Ascending aorta (tissue), 2 donors: ENCODE results near the gene LRCH2. TPM values are rescaled to one million over a fixed set of nuclear protein-coding genes. Genes with fewer than 3 reads are reported as not detected.
"Not testable (repeated sequence)": the region's sequence is repeated elsewhere in the genome, so short reads cannot be mapped to it uniquely, and the experiment has no call there.

ENCODE experiments used
- DNase-seq, 2 donors: peaks; one replicate each; pipeline ENCODE4 v3.0.0-alpha.2; 2019; ENCODE audit warnings: low spot score in 2 of 2
- H3K27ac ChIP-seq, 2 donors: fragments of 200-600 bp; sonication (generic); one replicate each; pipeline ENCODE4 v1.5.1; 2016 to 2017; ENCODE audit warnings: mild to moderate bottlenecking in 1 of 2
- H3K27me3 ChIP-seq: fragments of 200-600 bp; sonication (generic); one replicate; pipeline ENCODE4 v1.5.1; 2017
- H3K36me3 ChIP-seq, 2 donors: fragments of 200-600 bp; sonication (generic); one replicate each; pipeline ENCODE4 v1.5.1; 2016
- H3K4me1 ChIP-seq, 2 donors: fragments of 200-600 bp; sonication (generic); one replicate each; pipeline ENCODE4 v1.5.1; 2016 to 2017; ENCODE audit warnings: mild to moderate bottlenecking in 1 of 2
- H3K4me3 ChIP-seq, 2 donors: fragments of 200-600 bp; sonication (generic); one replicate each; pipeline ENCODE4 v1.5.1; 2016 to 2017; ENCODE audit warnings: mild to moderate bottlenecking in 1 of 2
- H3K9me3 ChIP-seq, 2 donors: fragments of 200-600 bp; sonication (generic); one replicate each; pipeline ENCODE4 v1.5.1; 2016
- intact Hi-C: fragments of 100-400 bp; cut with DNase I; formaldehyde crosslinking; loops from one replicate; pipeline ENCODE4 v1.15.1; 2023
- total RNA-seq: library from RNA; depleted of rRNA; stranded (reverse); fragments of >200 nt; gene quantifications from one replicate; pipeline ENCODE4 v1.1.0, GENCODE V29; 2016
- TF ChIP-seq, protein P1 (sequence below), 3 experiments: fragments of 200-600 bp in 2 of 3; fragments of 450-650 bp in 1 of 3; sonication (generic) in 2 of 3; IDR thresholded peaks; one replicate each; pipeline ENCODE4 v1.5.1; 2016 to 2019; ENCODE audit warnings: antibody characterized with exemption in 3 of 3, mild to moderate bottlenecking in 1 of 3, moderate library complexity in 1 of 3

Gene LRCH2
- total RNA-seq, 1 donor from 2014 or later, result 5.2 TPM

DNA sequence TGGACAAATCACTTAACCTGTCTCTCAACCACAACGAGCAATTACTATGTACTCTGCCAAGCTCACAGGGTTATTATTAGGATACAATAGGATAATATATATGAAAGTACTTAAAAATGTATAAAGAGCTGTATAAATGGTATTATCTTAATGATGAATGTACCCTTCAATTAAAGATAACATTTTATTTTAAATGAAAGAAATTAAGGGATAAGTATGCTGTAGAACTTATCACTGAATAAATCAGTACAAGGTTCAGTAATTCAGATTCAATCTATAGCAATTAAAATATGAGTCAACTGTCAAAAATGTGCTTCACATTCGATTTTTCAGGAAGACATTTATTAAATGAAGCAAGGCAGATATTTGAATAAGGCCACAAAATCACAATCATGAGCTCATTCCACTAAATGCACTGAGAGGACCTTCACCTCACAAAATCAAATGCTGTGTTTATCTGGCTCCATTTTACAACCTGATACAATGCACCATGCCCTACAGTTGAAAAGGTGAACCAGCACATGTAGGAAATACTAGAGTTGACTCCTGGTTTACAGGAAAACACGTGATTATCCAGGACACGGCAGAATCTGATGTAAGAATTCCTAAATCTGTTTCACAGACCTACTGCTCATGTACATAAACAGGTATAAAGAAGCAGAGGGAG lies 4.4 kb downstream of the LRCH2 start:
- DNase-seq, result no peak
- intact Hi-C loops, result loop anchor here (5.0 to 10.0 kb wide), 3 partner anchors 95 to 463 kb away; partner anchors contain the start of gene PLS3

DNA sequence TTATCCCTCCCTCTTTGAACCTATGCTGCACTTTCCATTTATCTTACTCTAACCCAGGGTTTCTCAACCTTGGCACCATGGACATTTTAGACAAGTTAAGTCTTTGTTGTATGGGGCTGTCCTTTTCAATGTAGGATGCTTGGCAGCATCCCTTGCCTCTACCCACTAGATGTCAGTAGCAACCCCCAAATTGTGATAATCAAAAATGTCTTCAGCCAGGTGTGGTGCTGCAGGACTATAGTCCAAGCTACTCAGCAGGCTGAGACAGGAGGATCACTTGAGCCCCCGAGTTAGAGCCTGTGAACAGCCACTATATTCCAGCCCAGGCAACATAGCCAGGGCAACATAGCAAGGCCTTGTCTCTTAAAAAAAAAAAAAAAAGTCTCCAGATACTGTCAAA lies 7.0 kb downstream of the LRCH2 start:
- H3K36me3 ChIP-seq, result no peaks in the 10 kb centered on the region
- intact Hi-C loops, result no loop called here
- no peak for DNase-seq
- H3K27me3 ChIP-seq, result no peaks in the 10 kb centered on the region
- no peak overlapping the region for H3K4me3 ChIP-seq
- H3K4me1 ChIP-seq, result no peaks in the 10 kb centered on the region
- no peak overlapping the region for H3K27ac ChIP-seq
- no peaks in the 10 kb centered on the region for H3K9me3 ChIP-seq
- TF ChIP-seq, protein P1, sequence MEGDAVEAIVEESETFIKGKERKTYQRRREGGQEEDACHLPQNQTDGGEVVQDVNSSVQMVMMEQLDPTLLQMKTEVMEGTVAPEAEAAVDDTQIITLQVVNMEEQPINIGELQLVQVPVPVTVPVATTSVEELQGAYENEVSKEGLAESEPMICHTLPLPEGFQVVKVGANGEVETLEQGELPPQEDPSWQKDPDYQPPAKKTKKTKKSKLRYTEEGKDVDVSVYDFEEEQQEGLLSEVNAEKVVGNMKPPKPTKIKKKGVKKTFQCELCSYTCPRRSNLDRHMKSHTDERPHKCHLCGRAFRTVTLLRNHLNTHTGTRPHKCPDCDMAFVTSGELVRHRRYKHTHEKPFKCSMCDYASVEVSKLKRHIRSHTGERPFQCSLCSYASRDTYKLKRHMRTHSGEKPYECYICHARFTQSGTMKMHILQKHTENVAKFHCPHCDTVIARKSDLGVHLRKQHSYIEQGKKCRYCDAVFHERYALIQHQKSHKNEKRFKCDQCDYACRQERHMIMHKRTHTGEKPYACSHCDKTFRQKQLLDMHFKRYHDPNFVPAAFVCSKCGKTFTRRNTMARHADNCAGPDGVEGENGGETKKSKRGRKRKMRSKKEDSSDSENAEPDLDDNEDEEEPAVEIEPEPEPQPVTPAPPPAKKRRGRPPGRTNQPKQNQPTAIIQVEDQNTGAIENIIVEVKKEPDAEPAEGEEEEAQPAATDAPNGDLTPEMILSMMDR (IDR thresholded peaks at IDR 0.05), result peak in 2 of 3 experiments; percentile 12 to 30

More for the DNA sequence above, 4.4 kb downstream of the LRCH2 start:
- H3K9me3 ChIP-seq, result no peaks in the 10 kb centered on the region
- H3K4me3 ChIP-seq, result no peak overlapping the region
- no peaks in the 10 kb centered on the region for H3K27me3 ChIP-seq
- no peaks in the 10 kb centered on the region for H3K36me3 ChIP-seq
- no peak overlapping the region for H3K27ac ChIP-seq
- TF ChIP-seq, protein P1 (IDR thresholded peaks at IDR 0.05), result no peak
- no peaks in the 10 kb centered on the region for H3K4me1 ChIP-seq

DNA sequence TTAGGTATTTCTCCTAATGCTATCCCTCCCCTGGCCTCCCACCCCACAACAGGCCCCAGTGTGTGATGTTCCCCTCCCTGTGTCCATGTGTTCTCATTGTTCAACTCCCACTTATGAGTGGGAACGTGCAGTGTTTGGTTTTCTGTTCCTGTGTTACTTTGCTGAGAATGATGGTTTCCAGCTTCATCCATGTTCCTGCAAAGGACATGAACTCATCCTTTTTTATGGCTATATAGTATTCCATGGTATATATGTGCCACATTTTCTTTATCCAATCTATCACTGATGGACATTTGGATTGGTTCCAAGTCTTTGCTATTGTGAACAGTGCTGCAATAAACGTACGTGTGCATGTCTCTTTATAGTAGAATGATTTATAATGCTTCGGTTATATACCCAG lies 16.6 kb downstream of the LRCH2 start:
- H3K9me3 ChIP-seq, DNase-seq, intact Hi-C loops, H3K4me3 ChIP-seq, H3K36me3 ChIP-seq, H3K27me3 ChIP-seq, H3K4me1 ChIP-seq, H3K27ac ChIP-seq: not testable (repeated sequence)

DNA sequence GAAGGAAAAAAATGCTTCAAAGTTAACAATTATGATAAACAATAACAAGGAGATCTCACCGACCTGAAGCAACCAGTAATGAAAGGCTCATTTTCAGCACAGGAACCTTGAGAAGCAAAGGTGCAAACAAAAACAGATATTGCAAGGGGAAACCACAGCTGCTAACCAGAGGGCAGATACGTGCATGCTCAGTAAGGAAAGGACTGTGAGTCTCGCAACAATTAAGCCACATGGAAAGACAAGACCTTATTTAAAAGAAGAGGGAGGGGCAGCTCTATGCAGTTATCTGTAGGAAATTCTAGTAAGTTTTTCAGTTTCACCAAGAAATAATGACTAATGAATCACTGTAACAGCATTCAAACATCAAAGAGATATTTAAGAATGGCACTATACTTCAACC lies 19.3 kb downstream of the LRCH2 start:
- H3K27me3 ChIP-seq, result no peaks in the 10 kb centered on the region
- no peaks in the 10 kb centered on the region for H3K36me3 ChIP-seq
- DNase-seq, result no peak
- no peaks in the 10 kb centered on the region for H3K4me1 ChIP-seq
- H3K27ac ChIP-seq, result no peak overlapping the region
- TF ChIP-seq, protein P1 (IDR thresholded peaks at IDR 0.05), result no peak
- no peak overlapping the region for H3K4me3 ChIP-seq
- intact Hi-C loops, result no loop called here
- H3K9me3 ChIP-seq, result no peaks in the 10 kb centered on the region

DNA sequence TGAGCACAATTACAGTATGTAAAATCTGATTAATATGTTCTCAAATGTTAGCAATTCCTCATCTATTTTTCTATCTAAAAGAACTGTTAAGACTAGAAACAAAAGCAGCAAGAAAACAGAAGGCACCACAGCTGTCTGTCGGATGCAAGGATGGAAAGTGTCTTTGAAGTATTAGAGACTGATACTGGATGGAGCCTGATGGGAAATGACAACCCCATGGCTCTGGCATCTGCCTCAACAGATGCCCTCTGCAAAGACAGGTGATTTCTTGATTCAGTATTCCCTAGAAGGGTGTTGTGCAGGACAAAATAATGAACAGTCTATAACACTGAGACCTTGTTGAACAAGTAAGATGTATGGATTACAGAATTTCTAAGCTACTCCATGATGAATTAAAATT lies 19.7 kb downstream of the LRCH2 start:
- DNase-seq, result no peak
- Histone ChIP-seq H3K4me3 (no peak overlapping the region), H3K27ac (no peak overlapping the region), H3K27me3 (no peaks in the 10 kb centered on the region), H3K36me3 (no peaks in the 10 kb centered on the region), H3K4me1 (no peaks in the 10 kb centered on the region), H3K9me3 (no peaks in the 10 kb centered on the region)
- intact Hi-C loops, result no loop called here
- TF ChIP-seq, protein P1 (IDR thresholded peaks at IDR 0.05), result no peak

DNA sequence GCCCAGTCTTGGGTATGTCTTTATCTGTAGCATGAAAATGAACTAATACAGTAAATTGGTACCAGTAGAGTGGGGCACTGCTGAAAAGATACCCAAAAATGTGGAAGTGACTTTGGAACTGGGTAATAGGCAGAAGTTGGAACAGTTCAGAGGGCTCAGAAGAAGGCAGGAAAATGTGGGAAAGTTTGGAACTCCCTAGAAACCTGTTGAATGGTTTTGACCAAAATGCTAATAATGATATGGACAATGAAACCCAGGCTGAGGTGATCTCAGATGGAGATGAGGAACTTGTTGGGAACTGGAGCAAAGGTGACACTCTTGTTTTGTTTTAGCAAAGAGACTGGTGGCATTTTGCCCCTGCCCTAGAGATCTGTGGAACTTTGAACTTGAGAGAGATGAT lies 24.3 kb downstream of the LRCH2 start:
- H3K4me3 ChIP-seq, intact Hi-C loops, H3K27ac ChIP-seq, DNase-seq, H3K27me3 ChIP-seq, H3K4me1 ChIP-seq, H3K36me3 ChIP-seq, H3K9me3 ChIP-seq: not testable (repeated sequence)

DNA sequence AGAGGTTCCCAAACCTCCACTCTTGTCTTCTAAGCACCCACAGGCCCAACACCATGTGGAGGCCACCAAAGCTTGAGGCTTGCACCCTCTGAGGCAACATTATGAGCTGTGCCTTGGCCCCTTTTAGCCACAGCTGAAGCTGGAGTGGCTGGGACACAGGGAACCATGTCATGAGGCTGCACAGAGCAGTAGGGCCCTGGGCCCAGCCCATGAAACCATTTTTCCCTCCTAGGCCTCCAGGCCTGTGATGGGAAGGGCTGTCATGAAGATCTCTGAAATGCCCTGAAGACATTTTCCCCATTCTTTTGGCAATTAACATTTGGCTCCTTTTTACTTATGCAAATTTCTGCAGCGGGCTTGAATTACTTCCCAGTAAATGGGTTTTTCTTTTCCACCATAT lies 29.9 kb downstream of the LRCH2 start:
- TF ChIP-seq, protein P1 (IDR thresholded peaks at IDR 0.05), result no peak
- H3K36me3 ChIP-seq, result no peaks in the 10 kb centered on the region
- no peak overlapping the region for H3K27ac ChIP-seq
- H3K4me3 ChIP-seq, result no peak overlapping the region
- intact Hi-C loops, result no loop called here
- no peaks in the 10 kb centered on the region for H3K4me1 ChIP-seq
- H3K27me3 ChIP-seq, result no peaks in the 10 kb centered on the region
- DNase-seq, result no peak
- peaks cover 0 to 7% of the 10 kb centered on the region in 2 donors for H3K9me3 ChIP-seq
